Left ventricle myocardium superior (tissue), 1 donor: ENCODE measurements around the gene OR56A1. TPM values are rescaled to one million over a fixed set of nuclear protein-coding genes. Genes with fewer than 3 reads are reported as not detected.
"Not testable (repeated sequence)": the region's sequence is repeated elsewhere in the genome, so short reads cannot be mapped to it uniquely, and the experiment has no call there.

Experiments used
- ATAC-seq: fragments of 200-7000 bp; cut with Tn5 transposase; one replicate; pipeline ENCODE4 v1.9.1; 2020; ENCODE audit warnings: mild to moderate bottlenecking, moderate library complexity
- DNase-seq: peaks from one replicate; pipeline ENCODE4 v3.0.0-alpha.2; 2020
- intact Hi-C: fragments of 100-400 bp; cut with micrococcal nuclease; formaldehyde crosslinking; loops from one replicate; pipeline ENCODE4 v1.11.0; 2022
- long read RNA-seq: library from polyadenylated mRNA; unstranded; transcript quantifications from one replicate; pipeline ENCODE4 v2.0.0, GENCODE V29; 2021
- total RNA-seq: library from RNA; stranded (reverse); fragmentation: NEBNext Ultra II Directional; extraction: Animal tissue kit (Norgen Biotek cat#: 25700); gene quantifications from one replicate; pipeline ENCODE4 v1.2.1, GENCODE V29; 2021
- donor health status: DM: no; HTN: yes; CAD: no; lungs with severe emphysema.

Gene OR56A1, protein sequence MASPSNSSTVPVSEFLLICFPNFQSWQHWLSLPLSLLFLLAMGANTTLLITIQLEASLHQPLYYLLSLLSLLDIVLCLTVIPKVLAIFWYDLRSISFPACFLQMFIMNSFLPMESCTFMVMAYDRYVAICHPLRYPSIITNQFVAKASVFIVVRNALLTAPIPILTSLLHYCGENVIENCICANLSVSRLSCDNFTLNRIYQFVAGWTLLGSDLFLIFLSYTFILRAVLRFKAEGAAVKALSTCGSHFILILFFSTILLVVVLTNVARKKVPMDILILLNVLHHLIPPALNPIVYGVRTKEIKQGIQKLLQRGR
- not detected for total RNA-seq
- long read RNA-seq: 0 reads

DNA sequence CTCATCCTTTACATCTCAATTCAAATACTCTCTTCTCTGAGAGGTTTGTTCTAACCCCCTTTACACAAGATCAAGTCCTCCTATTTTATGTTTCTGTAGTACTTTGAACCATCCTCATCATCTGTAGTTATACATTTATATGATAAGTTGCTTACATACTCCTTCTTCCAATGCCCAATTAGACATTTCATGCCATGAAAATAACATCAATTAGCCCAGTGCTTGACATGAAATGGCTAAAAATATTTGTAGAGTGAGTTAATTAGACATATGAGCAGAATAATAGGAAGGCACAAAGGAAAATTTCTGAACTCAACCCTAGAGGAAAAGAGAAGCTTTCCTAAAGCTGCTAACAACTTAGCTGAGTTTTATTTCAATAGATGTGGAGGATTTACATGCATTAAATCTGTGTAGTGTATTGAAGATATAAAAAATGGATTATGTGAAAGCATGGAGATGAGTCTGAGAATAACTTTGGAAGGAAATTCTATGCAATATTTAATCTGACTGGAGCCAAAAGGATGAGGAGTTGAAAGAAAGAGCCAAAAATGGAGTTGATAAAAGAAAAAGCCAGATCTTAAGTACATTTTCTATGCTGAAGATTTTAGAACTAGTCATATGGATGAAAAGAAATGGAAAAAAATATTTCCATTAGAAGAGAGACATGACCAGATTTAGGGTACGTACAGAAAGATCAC, at the start of gene OR56A1:
Gene OR56A1, minus strand, starts transcription at position 51 of the 698 bp plus-strand sequence. CDS start 3,066 bp downstream, outside the sequence.
- intact Hi-C loops: no loop called here
- DNase-seq (no peak), ATAC-seq (no peak)

DNA sequence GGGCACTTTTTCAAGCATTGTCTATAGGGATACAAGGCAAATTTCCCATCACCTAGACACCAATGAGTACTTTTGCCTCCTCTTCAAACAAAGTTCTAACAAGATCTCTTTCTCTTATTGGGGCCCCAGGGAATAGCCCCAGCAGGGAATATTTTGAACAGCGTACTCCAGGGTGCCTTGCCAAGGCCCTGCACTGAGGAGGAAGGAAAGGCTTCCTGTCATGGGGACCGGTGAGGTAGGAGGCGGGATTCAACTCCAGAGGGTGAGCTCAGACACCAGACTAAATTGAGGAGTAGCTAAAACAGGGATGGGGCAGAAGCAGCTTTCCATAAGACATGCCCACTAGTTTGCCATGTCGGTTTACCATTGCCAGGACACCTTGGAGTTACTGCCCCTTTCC, 48.9 kb upstream of the OR56A1 start:
- no peak for ATAC-seq
- intact Hi-C loops: no loop called here
- DNase-seq: no peak

DNA sequence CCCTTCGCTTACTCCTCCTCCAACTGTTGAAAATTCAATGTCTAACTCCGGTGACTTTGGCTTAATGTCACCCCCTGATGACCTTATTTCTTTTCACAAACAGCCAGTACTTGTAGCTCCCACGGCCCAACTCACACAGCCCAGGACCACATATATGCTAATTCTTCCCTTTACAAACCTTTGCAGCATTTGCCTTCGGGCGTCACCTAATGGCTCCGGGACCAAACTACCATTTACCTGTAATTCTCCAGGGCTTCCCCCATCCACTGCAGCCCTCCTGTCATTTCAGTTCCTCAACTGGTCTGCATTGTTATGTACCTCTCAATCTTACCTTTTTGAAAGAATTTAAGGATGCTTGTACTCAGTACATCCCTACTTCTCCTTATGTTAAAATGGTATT, 47.2 kb upstream of the OR56A1 start:
- intact Hi-C loops: no loop called here
- ATAC-seq (no peak), DNase-seq (no peak)

DNA sequence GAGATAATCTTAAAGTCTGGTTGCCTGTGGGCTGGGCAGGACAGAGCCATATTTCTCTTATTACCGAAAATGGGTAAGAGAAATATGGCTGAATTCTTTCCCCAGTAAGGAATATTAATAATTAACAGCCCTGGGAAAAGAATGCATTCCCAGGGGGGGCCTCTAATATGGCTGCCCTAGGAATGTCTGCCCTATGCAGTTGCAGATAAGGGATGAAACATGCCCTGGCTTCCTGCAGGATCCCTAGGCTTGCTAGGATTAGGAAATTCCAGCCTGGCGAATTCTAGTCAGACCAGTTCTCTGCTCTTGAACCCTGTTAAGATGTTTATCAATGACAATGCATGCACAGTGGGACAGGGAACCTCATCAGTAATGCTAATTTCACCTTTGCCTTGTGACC, 45.9 kb upstream of the OR56A1 start:
- ATAC-seq, intact Hi-C loops, DNase-seq: not testable (repeated sequence)

DNA sequence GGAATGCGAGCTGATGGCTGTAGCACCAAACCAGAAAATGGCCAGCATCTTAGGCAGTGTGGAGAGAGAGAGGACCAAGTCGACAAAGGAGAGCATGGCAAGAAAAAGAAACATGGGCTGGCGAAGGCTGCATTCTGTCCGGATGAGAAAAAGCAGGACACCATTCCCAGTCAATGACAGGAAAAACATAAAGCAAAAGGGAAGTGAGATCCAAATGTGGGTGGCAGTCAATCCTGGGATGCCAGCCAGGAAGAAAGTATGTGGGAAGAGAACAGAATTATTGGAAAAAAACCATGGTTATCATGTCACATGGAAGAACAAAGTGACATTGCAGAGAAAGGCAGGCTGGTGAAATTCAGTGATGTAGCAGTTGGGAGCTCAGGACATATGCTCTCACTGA, 36.9 kb upstream of the OR56A1 start:
- intact Hi-C loops: no loop called here
- DNase-seq: no peak
- ATAC-seq: no peak

DNA sequence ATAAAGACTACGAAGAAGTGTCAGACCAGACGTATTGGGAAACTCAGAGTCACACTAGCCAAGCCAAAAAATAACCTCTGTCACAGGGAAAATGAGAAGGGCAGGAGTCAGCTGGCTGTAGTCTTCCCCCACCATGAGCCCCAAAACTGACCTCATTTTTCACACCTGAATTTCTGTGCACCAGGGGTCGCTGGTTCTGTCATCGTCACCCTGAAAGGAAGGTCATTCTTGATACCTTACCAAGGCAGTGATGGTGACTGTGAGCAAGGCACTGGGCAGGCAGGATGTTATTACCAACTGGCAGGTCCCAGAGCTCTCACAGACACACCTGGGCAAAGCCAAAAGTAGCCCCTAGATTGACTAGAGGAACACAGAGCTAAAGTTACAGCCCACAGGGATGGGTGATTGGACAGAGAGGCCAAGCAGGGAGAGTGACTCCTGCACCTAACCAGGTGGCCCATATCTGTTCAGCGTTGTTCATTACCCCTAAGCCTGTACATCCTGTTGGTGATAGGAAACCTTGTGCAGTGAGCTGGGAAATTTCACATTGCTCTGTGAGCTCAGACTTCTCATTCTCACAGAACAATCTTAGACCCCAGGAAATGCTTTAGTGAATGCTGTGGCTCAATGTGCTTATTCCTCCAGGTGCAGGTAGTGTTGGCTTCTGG, 32.3 kb upstream of the OR56A1 start:
- intact Hi-C loops: no loop called here
- ATAC-seq (no peak), DNase-seq (no peak)

DNA sequence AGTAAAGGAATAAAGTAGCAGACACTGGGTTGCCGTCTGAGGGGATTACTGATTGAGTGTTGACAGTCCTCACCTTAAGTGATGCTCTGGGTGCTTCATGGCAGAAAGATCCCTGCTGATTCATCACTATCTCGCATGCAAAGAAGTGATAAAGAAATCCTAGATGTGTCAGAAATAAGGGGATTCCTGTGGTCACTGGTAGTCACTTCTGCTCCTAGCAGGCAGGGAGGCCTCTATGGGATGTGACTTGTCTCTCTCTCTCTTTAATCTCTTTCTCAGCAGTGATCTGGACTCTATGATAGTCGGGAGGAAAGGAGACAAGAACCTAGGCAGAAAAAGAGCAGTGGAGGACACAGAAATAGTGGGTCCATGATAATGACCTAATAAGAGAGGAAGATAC, 30.9 kb upstream of the OR56A1 start:
- intact Hi-C loops: no loop called here
- no peak for DNase-seq
- no peak for ATAC-seq

DNA sequence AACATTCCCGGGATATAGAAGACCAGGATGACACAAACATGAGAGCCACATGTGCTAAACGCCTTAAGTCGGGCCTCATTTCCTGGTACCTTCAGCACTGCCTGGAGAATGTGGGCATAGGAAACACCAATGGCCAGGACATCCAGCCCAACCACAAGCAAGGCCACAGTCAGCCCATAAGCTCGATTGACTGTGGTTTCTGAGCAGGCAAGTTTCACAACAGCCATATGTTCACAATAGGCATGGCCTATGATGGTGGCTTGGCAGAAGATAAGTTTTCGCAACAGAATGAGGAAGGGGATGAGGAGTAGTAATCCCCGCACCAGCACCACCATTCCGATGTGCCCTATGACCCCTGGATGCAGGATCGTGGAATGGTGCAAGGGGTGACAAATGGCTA, 26.9 kb upstream of the OR56A1 start:
- intact Hi-C loops: no loop called here
- ATAC-seq (no peak), DNase-seq (no peak)

DNA sequence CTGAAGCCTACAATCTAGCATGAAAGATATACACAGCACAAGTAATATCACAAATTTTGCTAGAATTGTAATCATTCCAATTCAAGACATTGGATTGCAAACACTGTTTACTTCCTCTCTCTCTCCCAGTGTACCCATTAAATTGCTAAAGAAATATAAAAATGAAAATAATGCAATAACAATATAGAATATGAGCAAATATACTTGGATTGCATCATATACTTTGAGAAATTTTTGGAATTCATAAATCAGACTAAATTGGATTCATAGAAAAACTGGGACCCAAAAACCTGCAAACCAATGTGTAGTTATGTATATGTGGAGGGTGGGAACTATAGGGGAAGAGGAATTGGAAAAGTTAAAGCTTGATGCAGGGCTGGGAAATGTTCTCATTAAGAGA, 25.0 kb upstream of the OR56A1 start:
- ATAC-seq (no peak), DNase-seq (no peak)
- intact Hi-C loops: no loop called here

DNA sequence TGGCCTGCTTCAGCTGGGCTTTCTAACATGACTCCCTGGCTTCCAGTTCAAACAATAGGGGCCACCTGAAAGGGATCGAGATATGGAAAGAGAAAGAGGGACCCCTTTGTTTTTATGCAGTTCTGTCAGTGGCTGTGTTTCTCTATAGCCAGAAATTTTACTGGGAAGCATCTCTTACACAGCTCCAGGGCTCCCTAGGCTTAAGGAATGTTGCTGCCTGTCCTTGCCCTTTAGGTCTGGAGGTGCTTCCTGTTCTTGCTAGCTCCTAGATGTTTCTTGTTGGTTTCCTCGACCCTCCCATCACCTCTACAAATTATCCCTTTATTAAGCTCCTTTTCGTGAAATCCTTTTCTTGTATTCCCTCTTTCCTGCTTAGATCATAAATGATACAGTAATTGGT, 21.8 kb upstream of the OR56A1 start:
- DNase-seq (no peak), ATAC-seq (no peak)
- intact Hi-C loops: no loop called here

DNA sequence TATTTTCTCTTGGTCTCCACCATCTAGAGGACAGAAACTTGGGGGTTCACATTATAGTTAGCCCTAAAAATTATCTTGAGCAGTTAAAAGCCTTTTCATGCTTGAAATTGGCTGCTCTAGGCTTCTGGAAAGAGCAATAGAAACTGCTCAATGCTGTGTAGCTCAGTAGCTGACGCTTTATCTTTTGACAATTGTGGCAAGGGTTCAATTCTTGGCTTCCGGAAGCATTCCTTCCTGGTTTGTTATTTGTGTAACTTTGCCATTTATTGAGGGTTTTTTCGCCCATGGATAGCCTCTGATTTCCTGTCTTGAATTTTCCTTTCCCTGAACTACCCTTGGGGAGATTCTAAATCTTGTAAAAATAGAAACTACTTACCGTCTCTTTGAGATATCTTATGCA, 10.3 kb upstream of the OR56A1 start:
- intact Hi-C loops: no loop called here
- ATAC-seq: no peak
- DNase-seq: no peak

DNA sequence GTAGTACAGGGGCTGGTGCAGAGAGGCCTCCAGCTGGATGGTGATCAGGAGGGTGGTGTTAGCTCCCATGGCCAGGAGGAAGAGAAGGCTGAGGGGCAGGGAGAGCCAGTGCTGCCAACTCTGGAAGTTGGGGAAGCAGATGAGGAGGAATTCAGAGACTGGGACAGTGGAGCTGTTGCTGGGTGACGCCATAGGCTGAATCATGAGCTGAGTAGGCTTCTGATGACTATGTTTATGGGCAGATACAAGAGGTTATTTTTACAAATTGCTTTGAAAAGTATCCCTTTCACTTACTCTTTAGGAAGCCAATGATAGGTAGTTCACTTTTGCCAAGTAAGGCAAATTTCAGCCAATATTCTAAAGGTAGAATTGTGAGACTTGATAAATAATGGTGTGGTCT, 3.1 kb downstream of the OR56A1 start:
- ATAC-seq (no peak), DNase-seq (no peak)
- intact Hi-C loops: no loop called here

DNA sequence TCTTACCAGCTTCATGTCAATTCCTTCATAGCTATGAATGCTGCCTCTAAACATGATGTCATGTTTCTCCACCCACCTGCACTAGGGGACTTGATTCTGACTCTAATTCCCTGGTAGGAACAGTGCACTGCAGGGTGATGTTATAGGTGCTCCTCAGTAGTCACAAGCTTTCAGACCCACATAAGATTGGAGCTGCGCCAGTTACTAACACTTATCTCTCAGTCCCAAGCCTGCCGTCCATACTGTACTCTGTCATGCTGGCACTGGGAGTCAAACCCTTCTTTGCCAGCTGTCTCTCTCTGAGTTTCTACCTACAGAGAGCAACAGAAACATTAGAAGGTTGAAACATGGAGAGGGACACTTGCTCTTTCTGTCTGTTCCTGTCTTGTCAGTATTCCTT, 5.5 kb downstream of the OR56A1 start:
- no peak for ATAC-seq
- DNase-seq: no peak
- intact Hi-C loops: no loop called here

DNA sequence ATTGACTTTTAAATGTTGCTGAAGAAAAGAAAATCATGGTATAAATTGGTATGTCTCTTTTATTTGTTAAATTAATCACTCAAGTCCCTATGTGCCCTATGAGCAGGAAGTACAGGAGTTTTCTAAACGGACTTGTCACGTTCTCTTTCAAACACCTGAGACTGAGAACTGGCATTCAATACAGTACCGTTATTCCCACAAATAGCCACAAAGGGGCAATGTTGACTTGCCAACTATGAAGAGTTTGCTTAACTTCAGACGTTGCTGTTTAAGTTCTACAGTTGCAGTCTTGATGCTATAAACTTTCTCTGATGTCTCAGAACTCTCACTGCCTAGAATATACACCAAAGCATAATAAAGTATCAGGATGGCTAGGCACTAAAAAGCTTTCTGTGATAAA, 7.6 kb downstream of the OR56A1 start:
- DNase-seq: no peak
- intact Hi-C loops: loop anchor here (5.0 kb wide), 1 partner anchor 339 kb away; no protein-coding TSS in a partner anchor
- ATAC-seq: peak; percentile 72

DNA sequence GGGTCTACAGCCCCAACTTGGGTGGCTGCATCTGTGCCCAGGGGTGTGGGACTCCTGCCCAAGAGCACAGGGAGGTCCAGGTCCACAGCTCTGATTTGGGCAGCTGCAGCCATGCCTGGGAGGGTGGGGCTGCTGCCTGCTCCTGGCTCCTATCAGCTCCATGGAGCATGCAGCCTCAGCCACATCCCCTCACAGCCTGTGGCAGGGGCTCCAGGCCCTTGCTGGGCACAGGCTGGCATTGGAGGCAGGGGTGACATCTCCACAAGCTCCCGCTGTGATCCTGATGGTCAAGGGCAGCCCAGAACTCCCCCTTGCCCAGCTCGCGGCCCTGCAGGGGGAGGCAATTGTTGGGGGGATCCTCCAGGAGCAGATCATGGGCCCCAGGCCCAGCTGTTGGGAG, 17.5 kb downstream of the OR56A1 start:
- DNase-seq (no peak), ATAC-seq (no peak)
- intact Hi-C loops: no loop called here

DNA sequence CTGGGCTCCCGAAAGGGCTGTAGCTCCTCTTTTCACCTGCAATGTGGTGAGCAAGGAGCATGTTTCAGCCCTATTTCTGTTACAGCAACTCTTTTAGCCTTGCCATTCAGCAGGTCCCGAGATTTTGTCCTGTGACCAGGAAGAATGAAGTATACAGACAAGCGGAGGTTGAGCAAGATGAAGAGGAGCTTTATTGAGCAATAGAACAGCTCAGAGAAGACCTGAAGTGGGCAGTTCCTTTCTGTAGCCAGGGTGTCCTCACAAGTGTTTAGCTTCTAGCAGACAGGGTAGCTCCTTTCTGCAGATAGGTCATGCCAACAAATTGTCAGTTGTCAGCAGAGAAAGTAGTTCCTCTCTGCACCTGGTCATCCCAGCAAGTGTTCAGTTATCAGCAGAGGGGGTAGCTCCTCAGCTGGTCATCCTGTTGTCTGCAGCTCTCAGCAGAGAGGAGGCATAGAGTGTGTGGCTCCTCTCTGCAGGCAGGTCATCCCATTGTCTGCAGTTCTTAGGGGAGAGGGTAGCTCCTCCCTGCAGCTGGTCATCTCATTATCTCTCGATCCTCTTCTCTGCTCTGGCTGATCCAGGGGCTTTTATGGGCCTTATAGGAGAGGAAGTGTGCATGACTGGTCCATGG, 18.4 kb downstream of the OR56A1 start:
- intact Hi-C loops: no loop called here
- ATAC-seq (no peak), DNase-seq (no peak)

DNA sequence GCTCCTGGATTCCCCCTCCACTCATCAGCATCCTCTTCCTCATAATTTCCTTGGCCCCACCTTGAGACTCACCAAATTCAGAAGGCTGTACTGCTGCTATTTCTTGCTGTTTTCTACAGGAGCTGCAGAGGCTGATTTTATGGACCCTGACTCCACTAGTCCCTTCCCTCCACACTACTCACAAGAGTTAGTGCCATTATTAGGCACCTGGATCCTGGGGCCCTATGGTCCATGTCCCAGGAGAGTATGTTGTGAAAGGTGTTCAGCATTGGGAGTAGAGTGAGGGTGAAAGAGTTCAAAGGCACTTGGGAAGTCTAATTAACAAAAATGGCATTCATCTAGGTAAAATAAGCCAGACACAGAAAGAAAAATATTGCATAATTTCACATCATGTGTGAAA, 23.7 kb downstream of the OR56A1 start, which contains the start of gene OR56A4:
Gene OR56A4, minus strand, starts transcription at position 101 of the 400 bp plus-strand sequence. CDS start 3,954 bp downstream, outside the sequence.
- DNase-seq (no peak), ATAC-seq (no peak)
- intact Hi-C loops: no loop called here

DNA sequence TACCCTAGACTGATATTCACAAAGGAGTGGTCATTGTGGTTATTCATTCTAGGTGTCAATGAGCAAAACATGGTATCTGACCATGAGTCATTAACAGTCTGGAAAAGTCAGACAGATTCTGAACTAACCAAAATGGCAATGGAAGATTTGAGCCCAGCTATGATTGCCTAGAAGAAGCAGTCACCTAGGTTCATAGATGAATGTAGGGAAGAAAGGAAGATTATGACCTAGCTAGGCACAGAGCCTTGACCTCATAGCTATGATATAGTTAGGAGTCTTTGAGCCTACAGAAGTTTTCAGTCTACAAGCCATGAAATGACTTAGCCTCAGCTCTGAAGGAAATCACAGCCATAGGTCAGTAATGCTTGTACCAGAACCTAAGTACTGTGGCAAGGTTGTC, 24.2 kb downstream of the OR56A1 start:
- ATAC-seq (no peak), DNase-seq (no peak)
- intact Hi-C loops: no loop called here

DNA sequence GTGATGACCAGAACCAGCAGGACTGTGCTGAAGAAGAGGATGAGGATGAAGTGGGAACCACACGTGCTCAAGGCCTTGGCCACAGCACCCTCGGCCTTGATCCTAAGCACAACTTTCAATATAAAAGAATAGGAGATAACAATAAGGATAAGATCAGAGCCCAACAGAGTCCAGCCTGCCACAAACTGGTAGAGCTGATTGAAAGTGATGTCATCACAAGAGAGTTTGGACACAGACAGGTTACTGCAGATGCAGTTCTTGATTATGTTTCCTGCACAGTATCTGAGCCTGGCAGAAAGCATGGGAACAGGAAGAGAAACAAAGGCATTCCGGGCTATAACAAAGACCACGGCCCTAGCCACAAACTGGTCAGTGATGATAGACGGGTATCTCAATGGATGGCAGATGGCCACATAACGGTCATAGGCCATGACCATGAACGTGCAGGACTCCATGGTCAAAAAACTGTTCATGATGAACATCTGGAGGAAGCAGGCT, 28.3 kb downstream of the OR56A1 start:
- ATAC-seq: no peak
- intact Hi-C loops: no loop called here

DNA sequence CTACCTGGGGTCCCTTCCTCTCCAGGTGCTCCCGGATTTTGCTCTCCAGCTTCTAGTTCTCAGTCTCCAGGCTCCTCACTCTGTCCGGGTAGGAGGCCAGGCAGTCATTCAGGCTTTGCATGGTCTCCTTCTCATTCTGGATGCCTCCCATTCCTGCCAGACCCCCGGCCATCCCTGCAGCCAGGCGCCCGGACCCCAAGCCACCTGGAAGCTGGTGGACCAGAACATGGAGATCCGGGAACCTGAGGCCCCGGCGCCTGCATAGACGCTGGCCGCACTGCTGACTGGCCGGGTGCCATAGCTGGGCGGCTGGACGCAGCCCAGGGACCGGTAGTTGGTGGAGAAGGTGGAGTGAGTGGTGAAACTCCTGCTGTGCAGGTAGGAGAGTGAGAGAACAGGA, 35.8 kb downstream of the OR56A1 start:
- ATAC-seq: no peak
- DNase-seq: no peak
- intact Hi-C loops: no loop called here

More for the DNA sequence above, 28.3 kb downstream of the OR56A1 start:
- no peak for DNase-seq
